ENCODE measurements around the gene TMEM91. TPM values are rescaled to one million over a fixed set of nuclear protein-coding genes. Genes with fewer than 3 reads are reported as not detected.
A peak's percentile ranks its signal among the peaks of the same experiment; 100 is the strongest.

The TMEM91 gene
- polyA plus RNA-seq, 1 of the 3 experiments (the other 2 are of a cell fraction), result 5.7 TPM

GRCh38 chr19:41352609-41353465 is 23.5 kb upstream of the TMEM91 start:
- H2AFZ ChIP-seq (ENCODE audit: low read depth), result no peak overlapping the region
- ChIA-PET POLR2A (interaction anchor here (1.6 kb wide), 1 partner anchor 11 kb away, joined by 4 read pairs; the partner anchor contains the start of gene B9D2), CTCF (interaction anchor here (0.6 to 3.6 kb wide), 20 partner anchors 10 to 150 kb away, joined by 3 to 29 read pairs (median 5); partner anchors contain the start of genes B9D2 and TMEM91)
- no peaks in the 10 kb centered on the region for H3K27me3 ChIP-seq (ENCODE audit: insufficient read depth)
- peak overlapping the region; percentile 65 to 99 for H3K4me3 ChIP-seq (ENCODE audit: low read depth in 2 of 2, low read length in 1 of 2)
- H3K4me2 ChIP-seq, result peak overlapping the region; percentile 99
- H3K9me3 ChIP-seq, result no peaks in the 10 kb centered on the region
- under 1% methylated on average over 36 of the region's 71 CpGs for WGBS (ENCODE audit: low lambda C conversion rate)
- no peaks in the 10 kb centered on the region for H3K9me2 ChIP-seq
- H3K27ac ChIP-seq (ENCODE audit: low read depth in 2 of 2, low read length in 1 of 2), result peak overlapping the region in 1 of 2 experiments; percentile 79; a peak in 3 of 4 replicates
- H3K79me2 ChIP-seq (ENCODE audit: insufficient read depth), result peaks cover 58% of the 10 kb centered on the region
- H3K9ac ChIP-seq, result peak overlapping the region; percentile 92
- H3F3A ChIP-seq (replicated peaks; ENCODE audit: insufficient read depth), result peaks cover 9% of the 10 kb centered on the region
- TF ChIP-seq RAD21 (IDR thresholded peaks at IDR 0.05; ENCODE audit: low read length) (peak; percentile 34), EZH2phosphoT487 (IDR thresholded peaks at IDR 0.05; ENCODE audit: borderline replicate concordance, low read depth) (no peak), YY1 (IDR thresholded peaks at IDR 0.05; ENCODE audit: low read depth) (peak; percentile 47; the same call in 1 of the 2 replicates), ZBTB33 (IDR thresholded peaks at IDR 0.05; ENCODE audit: borderline replicate concordance, low read depth) (0 out of 2 replicates have a peak, but pooled peaks have one; percentile 18), POLR2AphosphoS5 (IDR thresholded peaks at IDR 0.05; ENCODE audit: low read depth, low read length) (no peak), SIN3A (IDR thresholded peaks at IDR 0.05; ENCODE audit: borderline replicate concordance, low read depth, low read length) (0 out of 2 replicates have a peak, but pooled peaks have one; percentile 46), SMC3 (IDR thresholded peaks at IDR 0.05; ENCODE audit: low read depth, low read length) (peak; percentile 6; the same call in 1 of the 2 replicates), NRF1 (IDR thresholded peaks at IDR 0.05; ENCODE audit: low read depth, low read length) (no peak), TCF12 (IDR thresholded peaks at IDR 0.05) (no peak), ELF1 (IDR thresholded peaks at IDR 0.05) (0 out of 2 replicates have a peak, but pooled peaks have one; percentile 11), MAX (IDR thresholded peaks at IDR 0.05; ENCODE audit: low read depth) (peak; percentile 64), CHD2 (IDR thresholded peaks at IDR 0.05; ENCODE audit: low read length, partially characterized antibody) (no peak), CTCF (IDR thresholded peaks at IDR 0.05) (peak; percentile 70), RCOR1 (IDR thresholded peaks at IDR 0.05; ENCODE audit: low read length) (no peak)
- DNase-seq, result peak; percentile 79
- peaks cover 52% of the 10 kb centered on the region for H4K20me1 ChIP-seq (ENCODE audit: insufficient read depth)
- H3K4me1 ChIP-seq (ENCODE audit: control insufficient read depth in 1 of 2, insufficient read depth in 2 of 2, low read depth in 1 of 2, low read length in 1 of 2), result peaks cover 0 to 34% of the 10 kb centered on the region in 2 experiments; a peak in 2 of 4 replicates
- peaks cover 0 to 18% of the 10 kb centered on the region in 2 experiments for H3K36me3 ChIP-seq (replicated peaks in 1 of 2; ENCODE audit: control insufficient read depth in 1 of 2, insufficient read depth in 2 of 2, low read length in 1 of 2)

All from SK-N-SH (cell line).